SU-DHL-6 (cell line): ENCODE measurements around the gene RTP1.

Experiments
- CTCF ChIP-seq: fragments of 200-600 bp; sonication (generic); IDR thresholded peaks from one replicate; pipeline ENCODE4 v1.5.1; 2017; ENCODE audit warnings: antibody characterized with exemption, mild to moderate bottlenecking, low read length, moderate library complexity; ENCODE audit not compliant: insufficient read depth, poor library complexity, severe bottlenecking
- EZH2phosphoT487 ChIP-seq: fragments of 200-600 bp; sonication (generic), shearing (Covaris generic); conservative IDR thresholded peaks from 2 replicates; pipeline ENCODE4 v1.6.1; 2018; ENCODE audit warnings: mild to moderate bottlenecking, antibody characterized with exemption, low read length, moderate library complexity, mixed read lengths

DNA sequence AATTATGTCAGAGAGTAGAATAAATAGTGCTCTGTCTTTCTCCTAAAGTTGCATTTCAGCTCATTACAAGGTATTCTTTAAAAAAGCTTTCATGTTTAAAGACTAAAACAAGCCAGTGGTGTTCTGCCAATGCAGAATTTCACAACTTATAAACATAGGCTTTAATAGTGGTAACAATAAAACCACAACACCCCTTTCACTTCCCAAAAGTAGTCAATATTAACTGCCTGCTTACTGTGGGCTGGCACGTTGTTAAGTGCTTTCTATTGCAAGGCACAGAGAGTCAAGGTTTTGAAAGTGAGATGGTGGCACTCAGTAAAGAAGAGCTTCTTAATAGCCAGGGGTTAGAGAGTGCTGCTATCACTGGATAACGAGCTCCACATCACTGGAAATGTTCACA lies 8.4 kb upstream of the RTP1 start:
- TF ChIP-seq CTCF (no peak), EZH2phosphoT487 (no peak)
